Caco-2 (cell line): ENCODE results near the gene BICD1. TPM values are rescaled to one million over a fixed set of nuclear protein-coding genes. Genes with fewer than 3 reads are reported as not detected.

Source experiments
- BruUV-seq: library from RNA; stranded (reverse); fragments of 400-500 nt; replicated peaks from 2 replicates; lab custom pipeline; 2021; lab: Mats Ljungman, UMichigan
- CTCF ChIA-PET: fragments of 300-600 bp; sonication (Branson Sonifier 250); formaldehyde crosslinking; loops from one replicate; lab custom pipeline; 2022; ENCODE audit warnings: antibody characterized with exemption; lab: Charles Lee
- POLR2A ChIA-PET: fragments of 300-600 bp; sonication (Branson Sonifier 250); formaldehyde crosslinking; loops from one replicate; lab custom pipeline; 2022; ENCODE audit warnings: antibody characterized with exemption; lab: Charles Lee
- DNase-seq, 2 experiments: peaks; one replicate each; pipeline versions ENCODE4 v3.0.0 to v3.0.0-alpha.2; 2020 to 2022
- H3K27me3 ChIP-seq: replicated peaks from 2 replicates; pipeline ENCODE4 v1.6.0; 2011; ENCODE audit warnings: low read length; ENCODE audit not compliant: control insufficient read depth, insufficient read depth
- H3K36me3 ChIP-seq: 2 replicates; pipeline ENCODE4 v1.5.1; 2011; ENCODE audit warnings: low read length; ENCODE audit not compliant: control insufficient read depth, insufficient read depth
- H3K4me1 ChIP-seq: fragments of 250-450 bp; sonication (Bioruptor Pico); 2 replicates; pipeline ENCODE4 v1.5.1; 2020; ENCODE audit warnings: mild to moderate bottlenecking
- H3K4me3 ChIP-seq: 2 replicates; pipeline ENCODE4 v1.5.1; 2011; ENCODE audit warnings: low read depth, mild to moderate bottlenecking, control low read depth, low read length
- H3K9me3 ChIP-seq: fragments of 250-450 bp; sonication (Bioruptor Pico); 2 replicates; pipeline ENCODE4 v1.5.1; 2020; ENCODE audit warnings: mild to moderate bottlenecking, moderate library complexity
- H3K27ac Mint-ChIP-seq: one replicate; pipeline ENCODE4 v1.8.0; 2022; ENCODE audit warnings: mixed read lengths; ENCODE audit not compliant: unreplicated experiment
- H3K27me3 Mint-ChIP-seq: one replicate; pipeline ENCODE4 v1.8.0; 2022; ENCODE audit warnings: mixed read lengths; ENCODE audit not compliant: insufficient read depth, unreplicated experiment
- H3K36me3 Mint-ChIP-seq: one replicate; pipeline ENCODE4 v1.8.0; 2022; ENCODE audit warnings: mild to moderate bottlenecking, mixed read lengths; ENCODE audit not compliant: insufficient read depth, unreplicated experiment
- H3K4me1 Mint-ChIP-seq: one replicate; pipeline ENCODE4 v1.8.0; 2022; ENCODE audit warnings: low read depth, mixed read lengths; ENCODE audit not compliant: unreplicated experiment
- H3K4me3 Mint-ChIP-seq: one replicate; pipeline ENCODE4 v1.8.0; 2022; ENCODE audit warnings: mild to moderate bottlenecking, moderate library complexity, mixed read lengths; ENCODE audit not compliant: unreplicated experiment
- H3K9me3 Mint-ChIP-seq: one replicate; pipeline ENCODE4 v1.8.0; 2022; ENCODE audit warnings: mixed read lengths; ENCODE audit not compliant: unreplicated experiment
- CTCF ChIP-seq, 2 experiments: fragments of 200-600 bp in 1 of 2; IDR thresholded peaks; 1 replicate in 1 of 2; 2 replicates in 1 of 2; pipeline versions ENCODE4 v1.5.1 to v1.8.0; 2011 to 2022; ENCODE audit warnings: antibody characterized with exemption in 1 of 2, control low read depth in 1 of 2, inconsistent platforms in 1 of 2, low read depth in 1 of 2, low read length in 1 of 2, mild to moderate bottlenecking in 1 of 2, moderate library complexity in 1 of 2; ENCODE audit not compliant: insufficient read depth in 1 of 2, severe bottlenecking in 1 of 2, unreplicated experiment in 1 of 2
- intact Hi-C: fragments of 100-400 bp; cut with micrococcal nuclease; formaldehyde crosslinking; loops from one replicate; pipeline ENCODE4 v1.10.0; 2022; ENCODE audit not compliant: unreplicated experiment
- total RNA-seq: library from RNA; stranded (reverse); gene quantifications from 2 replicates; pipeline ENCODE4 v1.2.3, GENCODE V29; 2022

The BICD1 gene
- total RNA-seq, 1 experiment from 2014 or later: 36.2 TPM

GRCh38 chr12:32104572-32105355 lies 1.9 kb upstream of the BICD1 start:
- H3K9me3 ChIP-seq: no peaks in the 10 kb centered on the region
- no peak for TF ChIP-seq CTCF (IDR thresholded peaks at IDR 0.05; ENCODE audit: insufficient read depth in 1 of 2, low read depth in 1 of 2, low read length in 1 of 2, severe bottlenecking in 1 of 2, unreplicated experiment in 1 of 2)
- no peak overlapping the region for H3K27ac Mint-ChIP-seq
- H3K27me3 ChIP-seq: no peaks in the 10 kb centered on the region
- BruUV-seq: no TSS peak
- H3K27me3 Mint-ChIP-seq: no peaks in the 10 kb centered on the region
- H3K9me3 Mint-ChIP-seq: no peaks in the 10 kb centered on the region
- peaks cover 6% of the 10 kb centered on the region for H3K36me3 Mint-ChIP-seq
- peak in 1 of 2 experiments; percentile 45 for DNase-seq
- H3K4me3 ChIP-seq: no peak overlapping the region
- POLR2A ChIA-PET: no interaction called here
- peaks cover 25% of the 10 kb centered on the region for H3K4me1 Mint-ChIP-seq
- H3K4me1 ChIP-seq: peaks cover 26% of the 10 kb centered on the region
- no peaks in the 10 kb centered on the region for H3K36me3 ChIP-seq
- intact Hi-C loops: loop anchor here (5.0 kb wide), 1 partner anchor 573 kb away; the partner anchor contains the start of gene DNM1L
- no peak overlapping the region for H3K4me3 Mint-ChIP-seq
- CTCF ChIA-PET: no interaction called here

GRCh38 chr12:32105986-32106516 lies 596 bp upstream of the BICD1 start:
- Mint-ChIP-seq H3K4me3 (peak overlapping the region; percentile 82), H3K36me3 (peaks cover 6% of the 10 kb centered on the region), H3K27ac (peak overlapping the region; percentile 58), H3K27me3 (no peaks in the 10 kb centered on the region), H3K9me3 (no peaks in the 10 kb centered on the region), H3K4me1 (peaks cover 25% of the 10 kb centered on the region)
- TF ChIP-seq CTCF (IDR thresholded peaks at IDR 0.05; ENCODE audit: insufficient read depth in 1 of 2, low read depth in 1 of 2, low read length in 1 of 2, severe bottlenecking in 1 of 2, unreplicated experiment in 1 of 2): no peak
- intact Hi-C loops: loop anchor here (1.0 to 5.0 kb wide), 7 partner anchors 147 to 571 kb away; partner anchors contain the start of genes DNM1L, ETFBKMT and RESF1
- Histone ChIP-seq H3K27me3 (no peaks in the 10 kb centered on the region), H3K9me3 (no peaks in the 10 kb centered on the region), H3K36me3 (no peaks in the 10 kb centered on the region), H3K4me1 (peaks cover 26% of the 10 kb centered on the region), H3K4me3 (peak overlapping the region; percentile 91)
- no TSS peak for BruUV-seq
- DNase-seq: no peak
- POLR2A ChIA-PET: interaction anchor here (0.6 to 1.0 kb wide), 2 partner anchors 30 to 37 kb away, joined by 3 read pairs; no protein-coding TSS in a partner anchor
- CTCF ChIA-PET: interaction anchor here (0.6 to 2.0 kb wide), 4 partner anchors 45 to 453 kb away, joined by 3 to 10 read pairs (median 6); no protein-coding TSS in a partner anchor
